HG03520 (cell line): Measurements from ENCODE around the gene FHOD3.

Source experiments
- ATAC-seq: cut with Tn5 transposase; IDR thresholded peaks from one replicate; pipeline ENCODE4 v1.9.1; 2021; ENCODE audit warnings: mild to moderate bottlenecking, moderate library complexity; ENCODE audit not compliant: unreplicated experiment

Gene FHOD3

DNA sequence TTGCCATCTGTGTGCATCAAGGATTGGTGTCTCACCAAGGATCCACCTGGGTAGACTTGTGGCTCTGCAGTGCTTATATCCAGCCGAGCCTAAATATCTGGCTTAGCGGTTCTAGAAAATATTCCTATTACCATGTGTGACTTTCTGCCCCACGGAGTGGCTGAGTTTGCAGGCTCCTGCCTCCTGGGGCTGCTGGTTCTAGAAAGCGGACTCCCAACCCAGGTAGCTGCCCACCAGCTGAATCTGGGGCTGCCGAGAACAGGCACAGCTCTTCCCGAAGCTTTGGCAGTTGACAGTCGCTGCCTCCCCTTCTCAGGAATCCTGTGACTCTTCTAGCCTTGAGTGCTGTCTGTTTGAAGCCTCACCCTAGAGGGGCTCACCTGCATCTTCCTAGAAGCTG, 426.7 kb downstream of the FHOD3 start:
- no peak for ATAC-seq

DNA sequence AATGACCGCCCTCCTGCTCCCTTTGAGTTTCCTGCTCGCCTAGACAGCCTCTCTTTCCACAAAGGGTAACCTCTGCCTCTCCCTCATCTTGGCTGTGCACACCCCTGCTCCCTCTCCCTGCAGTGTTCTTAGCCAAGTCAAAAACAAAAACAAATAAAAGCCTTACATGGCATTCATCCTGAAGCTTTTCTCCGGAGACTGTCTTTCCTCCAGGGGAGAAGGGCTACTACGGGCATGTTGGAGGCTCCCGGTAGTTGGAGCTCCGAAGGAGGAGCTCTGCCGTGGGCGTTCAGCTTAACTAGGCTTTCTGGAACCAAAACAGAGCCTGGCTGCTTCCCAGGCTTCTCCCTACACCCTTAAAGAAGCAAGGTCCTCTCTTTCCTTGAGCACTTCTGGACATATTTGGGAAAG, 427.1 kb downstream of the FHOD3 start:
- no peak for ATAC-seq

DNA sequence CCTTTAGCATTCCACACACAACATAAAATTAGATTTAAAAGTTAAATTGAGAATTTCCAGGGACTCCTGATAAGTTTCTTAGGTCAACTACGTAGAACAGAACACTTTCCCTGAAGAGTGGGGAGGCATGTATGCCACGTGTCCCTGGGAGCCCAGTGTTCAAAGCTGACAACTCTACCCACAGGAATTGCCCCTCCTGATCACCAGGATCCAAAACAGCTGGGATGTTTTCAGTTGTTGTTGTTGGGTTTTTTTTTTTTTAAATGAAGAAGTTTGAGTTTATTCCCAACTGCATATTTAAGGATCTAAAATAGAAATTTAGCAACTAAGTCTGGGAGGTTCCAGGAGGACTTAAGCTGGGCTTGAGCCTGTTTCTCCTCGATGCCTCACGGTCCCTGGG, 430.8 kb downstream of the FHOD3 start:
- no peak for ATAC-seq

DNA sequence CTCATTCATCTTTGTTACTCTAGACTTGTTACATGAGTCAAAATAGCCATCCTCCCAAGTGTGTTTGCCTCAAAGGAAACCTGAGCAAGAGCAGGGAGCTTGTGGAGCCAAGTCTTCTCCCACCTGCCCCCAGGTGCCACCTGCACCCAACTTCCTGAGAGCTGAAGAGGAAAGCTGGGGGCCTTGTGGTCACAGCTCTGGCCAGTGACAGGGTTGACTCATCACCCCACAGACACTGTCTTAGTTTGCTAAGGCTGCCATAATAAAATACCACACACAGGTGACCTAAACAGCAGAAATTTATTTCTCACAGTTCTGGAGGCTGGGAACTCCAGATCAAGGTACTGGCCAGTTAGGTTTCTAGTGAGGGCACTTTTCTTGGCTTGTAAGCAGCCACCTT, 431.7 kb downstream of the FHOD3 start:
- ATAC-seq = no peak

DNA sequence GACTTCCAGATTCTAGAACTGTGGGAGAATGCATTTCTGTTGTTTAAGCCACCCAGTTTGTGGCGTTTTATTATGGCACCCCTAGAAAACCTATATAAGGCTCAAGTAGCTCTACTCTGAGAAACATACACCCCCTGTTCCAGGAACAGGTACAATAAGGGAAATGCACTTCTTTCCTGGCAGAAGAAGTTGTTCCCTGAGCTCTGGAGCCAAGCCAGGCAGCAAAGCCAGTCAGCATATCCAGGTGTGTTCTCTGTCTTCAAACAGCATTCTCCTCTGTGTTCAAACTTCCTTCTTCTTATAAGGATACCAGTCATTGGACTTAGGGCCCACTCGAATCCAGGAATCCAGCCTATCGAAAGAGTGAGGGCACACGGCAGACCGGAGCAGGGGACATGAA, 434.8 kb downstream of the FHOD3 start:
- ATAC-seq = no peak

DNA sequence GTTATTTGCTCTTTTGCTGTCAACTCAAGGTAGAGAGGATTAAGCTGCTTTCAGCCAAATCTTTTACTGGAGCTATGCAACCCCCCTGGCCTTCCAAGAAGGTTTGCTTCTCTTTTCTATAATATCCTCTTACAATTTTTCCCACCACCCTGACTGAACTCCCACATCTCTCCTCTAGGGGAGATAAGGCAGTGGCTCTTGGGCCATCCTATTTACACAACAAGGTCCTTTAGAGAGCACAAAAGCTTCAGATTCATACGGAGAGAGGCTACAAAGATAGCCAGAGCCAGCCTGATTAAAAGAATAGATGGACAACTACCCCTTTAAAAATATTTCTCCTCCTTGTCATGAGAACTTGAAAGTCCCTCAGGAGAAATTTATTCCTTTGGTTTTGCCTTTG, 435.6 kb downstream of the FHOD3 start:
- no peak for ATAC-seq

DNA sequence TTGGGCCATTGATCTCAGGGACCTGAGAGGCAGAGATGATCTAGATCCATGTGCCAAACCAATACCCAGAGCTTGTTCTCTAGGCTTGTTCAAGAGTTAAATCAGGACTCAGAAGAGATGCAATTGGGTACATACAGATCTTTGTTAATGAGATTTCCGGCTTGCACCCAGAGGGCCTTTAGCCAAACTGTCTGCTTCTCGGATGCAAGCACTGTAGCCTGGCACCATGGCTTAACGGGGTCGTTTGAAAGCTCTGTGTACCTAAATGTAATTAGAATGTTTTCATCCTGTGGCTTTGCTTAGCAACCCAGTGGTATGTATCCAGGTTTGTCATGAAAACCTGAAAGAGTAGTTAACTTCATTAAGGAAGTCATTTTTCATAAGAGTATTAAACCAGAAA, 437.1 kb downstream of the FHOD3 start:
- no peak for ATAC-seq

DNA sequence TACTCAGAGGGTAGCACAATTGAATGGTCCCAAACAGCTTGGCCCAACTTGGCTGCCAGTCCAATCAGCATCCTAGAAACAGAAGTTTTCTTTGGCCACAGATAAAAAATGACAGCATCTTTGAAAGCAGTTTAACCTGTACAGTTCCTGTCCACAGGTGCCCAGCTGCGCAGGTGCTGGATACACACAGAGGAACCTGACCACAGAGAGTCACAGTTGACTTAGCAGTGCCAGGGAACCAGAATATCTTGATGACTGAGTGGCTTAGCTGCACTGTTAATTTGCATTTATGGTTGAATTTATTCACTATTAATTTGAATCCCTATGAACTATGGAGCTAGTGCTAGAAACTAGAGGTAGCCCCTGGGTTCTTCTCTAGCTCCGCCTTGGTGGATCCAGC, 437.6 kb downstream of the FHOD3 start:
- peak; percentile 68 for ATAC-seq

DNA sequence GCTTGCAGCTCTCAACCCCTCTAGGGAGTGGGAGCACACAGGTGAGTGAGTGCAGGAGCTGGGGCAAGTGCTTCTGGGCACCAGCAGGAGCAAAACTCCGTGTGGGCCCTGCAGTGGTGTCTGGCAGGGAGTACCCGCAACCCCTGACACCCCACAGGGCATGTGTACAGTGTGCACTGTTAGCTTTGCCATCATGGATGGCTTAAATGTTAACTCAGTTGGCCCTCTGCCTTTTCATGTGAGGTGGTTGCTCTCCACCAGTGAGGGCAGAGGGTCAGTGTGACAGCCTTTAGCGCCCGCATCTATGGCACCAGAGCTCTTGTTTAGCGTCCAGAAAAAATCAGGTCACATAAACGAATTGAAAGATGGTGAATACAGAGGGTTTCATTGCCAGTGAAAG, 438.6 kb downstream of the FHOD3 start:
- ATAC-seq = no peak

DNA sequence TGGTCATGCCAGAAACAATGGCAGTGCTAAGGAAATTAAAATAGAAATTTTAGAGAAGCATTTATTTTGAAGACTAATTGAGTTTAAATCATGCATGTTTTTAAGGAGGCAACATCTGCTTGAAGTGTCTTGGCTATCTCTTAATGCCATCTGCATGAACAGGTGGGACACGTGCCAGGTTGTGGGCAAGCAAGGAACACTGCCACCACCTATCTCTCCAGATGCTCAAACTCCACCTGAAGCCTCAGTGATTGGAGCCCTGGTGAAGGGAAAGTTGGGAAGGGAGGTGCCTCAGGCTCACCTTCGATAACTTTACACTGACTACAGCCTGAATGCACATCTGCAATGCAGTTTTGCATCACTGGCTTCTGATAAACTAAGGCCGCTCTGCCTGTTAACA, 439.8 kb downstream of the FHOD3 start:
- ATAC-seq = no peak

DNA sequence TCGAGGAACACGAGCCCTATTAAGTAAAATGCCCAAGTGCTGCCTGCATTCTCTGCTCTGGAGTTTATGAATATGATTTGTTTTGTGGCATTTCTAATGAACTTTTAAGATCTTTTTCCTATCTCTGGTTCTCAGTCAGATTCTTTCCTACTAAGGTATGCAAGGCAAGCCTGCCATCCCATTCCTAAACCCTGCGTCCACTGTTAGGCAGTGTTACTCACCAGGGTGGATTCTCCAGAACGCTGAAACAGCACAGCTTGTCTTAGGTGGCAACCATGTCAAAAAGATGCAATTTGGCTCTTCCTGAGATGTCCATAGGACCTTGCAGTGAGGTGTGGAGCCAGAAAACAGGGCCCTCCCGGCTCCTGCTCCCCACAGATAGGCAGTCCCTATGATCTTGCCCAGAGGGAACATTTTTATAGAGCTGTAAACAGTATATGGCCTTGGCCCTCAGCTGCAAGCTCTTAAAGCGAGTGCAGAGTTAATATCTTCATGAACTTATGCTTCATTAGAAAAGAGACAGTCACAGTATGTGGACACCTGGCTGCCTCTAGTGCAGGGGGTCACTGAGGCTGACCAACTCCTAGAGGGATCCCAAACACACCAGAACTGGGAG, 446.9 kb downstream of the FHOD3 start:
- no peak for ATAC-seq

DNA sequence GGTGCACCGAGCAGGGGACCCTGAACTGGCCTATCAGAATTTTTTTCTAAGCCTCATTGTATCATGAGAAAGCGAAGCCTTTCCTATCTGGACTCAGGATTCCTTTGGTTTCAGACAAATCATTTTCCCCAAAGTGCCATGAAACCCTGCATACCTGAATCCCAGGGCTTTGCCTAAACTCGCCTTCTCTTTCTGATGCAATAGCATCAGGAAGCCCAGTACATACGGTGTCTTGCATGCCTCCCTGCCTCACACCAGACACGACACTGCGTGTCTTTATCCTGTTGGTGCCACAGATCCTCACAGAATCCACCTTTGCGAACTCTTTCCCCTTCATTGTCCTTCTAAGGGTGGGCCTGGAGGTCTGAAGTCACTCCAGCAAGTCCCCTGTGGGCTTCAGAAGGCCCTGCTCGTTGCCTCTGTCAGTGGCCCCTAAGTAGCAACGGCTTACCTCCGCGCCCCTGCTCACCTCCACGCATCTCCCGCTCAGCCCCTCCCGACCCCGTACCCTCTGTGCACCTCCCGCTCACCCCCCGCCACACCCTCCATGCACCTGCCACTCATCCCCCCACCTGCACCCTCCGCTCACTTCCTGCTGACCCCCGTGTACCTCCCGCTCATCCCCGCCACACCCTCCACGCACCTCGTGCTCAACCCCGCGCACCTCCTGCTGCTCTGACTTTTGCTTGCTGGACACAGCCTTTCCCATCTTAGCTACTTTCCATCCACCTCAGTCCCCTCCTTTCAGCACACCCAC, 447.9 kb downstream of the FHOD3 start:
- ATAC-seq = no peak

DNA sequence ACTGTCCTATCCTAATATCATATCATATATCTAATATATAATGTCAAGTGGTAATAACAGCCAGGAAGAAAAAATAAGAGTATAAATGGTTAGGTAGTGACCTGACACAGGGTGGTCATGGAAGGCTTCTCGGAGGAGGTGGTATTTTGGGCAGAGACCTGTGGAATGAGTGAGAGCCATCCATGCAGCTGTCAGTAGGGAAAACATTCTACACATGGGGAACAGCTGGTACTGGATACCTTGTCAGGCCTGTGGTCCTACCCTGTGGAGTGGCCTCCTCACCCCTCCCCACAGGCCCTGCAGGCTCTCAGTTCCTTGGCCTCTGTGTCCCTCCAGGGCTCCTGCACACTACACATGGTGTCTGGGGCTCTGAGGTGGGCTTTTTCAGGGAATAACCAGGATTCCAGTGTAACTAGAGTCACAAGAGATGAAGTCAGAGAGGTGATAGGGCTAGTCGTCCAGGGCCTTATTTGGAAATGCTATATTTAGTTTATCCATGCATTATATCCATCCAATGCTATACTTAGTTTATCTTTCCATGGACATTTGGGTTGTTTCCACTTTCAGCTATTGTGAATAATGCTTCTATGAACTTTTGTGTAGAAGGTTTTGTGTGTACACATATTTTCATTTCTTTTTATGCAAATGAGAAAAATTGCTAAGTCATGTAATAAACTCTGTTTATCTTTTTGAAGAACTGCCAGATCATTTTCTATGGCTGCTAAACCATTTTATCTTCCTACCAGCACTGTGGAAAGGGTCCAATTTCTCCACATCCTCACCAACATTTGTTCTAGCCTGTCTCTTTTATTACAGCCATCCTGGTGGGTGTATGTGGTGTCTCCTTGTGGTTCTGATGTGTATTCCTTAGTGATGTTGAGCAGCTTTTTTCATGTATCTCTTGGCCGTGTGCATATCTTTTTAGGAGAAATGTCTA, 455.7 kb downstream of the FHOD3 start:
- ATAC-seq = no peak

DNA sequence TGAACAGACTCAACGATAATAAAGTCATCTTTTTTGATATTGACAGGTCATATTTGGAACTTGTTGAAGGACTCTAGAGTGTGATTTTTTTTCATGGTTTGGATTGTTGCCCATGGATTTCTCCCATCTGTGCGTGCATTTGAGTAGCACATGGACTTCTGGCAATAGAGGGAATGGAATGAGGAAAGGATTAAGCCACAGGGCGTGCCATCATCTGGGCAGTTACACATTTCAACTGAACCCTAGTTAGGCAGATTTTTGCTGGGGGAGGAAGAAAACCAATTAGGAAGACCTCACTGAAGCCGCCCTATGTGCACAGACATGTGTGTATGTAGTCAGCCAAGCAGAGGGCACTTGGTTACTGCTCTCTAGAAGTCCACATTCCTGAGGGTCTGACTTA, 458.7 kb downstream of the FHOD3 start:
- no peak for ATAC-seq

DNA sequence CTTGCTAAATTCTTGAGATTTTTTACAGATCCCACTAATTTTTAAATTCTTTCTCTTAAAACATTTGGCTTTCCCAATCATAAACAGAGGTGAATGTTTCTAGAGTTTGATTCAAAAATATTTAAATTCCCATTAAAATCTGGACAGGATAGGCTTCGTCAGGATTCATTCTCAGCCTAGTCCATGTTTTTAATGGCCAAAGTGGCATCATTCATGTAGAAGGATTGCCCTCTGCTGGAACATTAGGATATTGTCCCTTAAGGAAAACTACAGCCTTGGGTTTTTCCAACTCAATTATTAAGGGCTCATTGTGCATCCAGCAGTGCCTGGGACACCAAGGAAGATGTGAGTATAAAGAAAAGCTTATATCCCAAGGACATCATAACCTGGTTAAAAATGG, 459.6 kb downstream of the FHOD3 start:
- ATAC-seq = no peak

DNA sequence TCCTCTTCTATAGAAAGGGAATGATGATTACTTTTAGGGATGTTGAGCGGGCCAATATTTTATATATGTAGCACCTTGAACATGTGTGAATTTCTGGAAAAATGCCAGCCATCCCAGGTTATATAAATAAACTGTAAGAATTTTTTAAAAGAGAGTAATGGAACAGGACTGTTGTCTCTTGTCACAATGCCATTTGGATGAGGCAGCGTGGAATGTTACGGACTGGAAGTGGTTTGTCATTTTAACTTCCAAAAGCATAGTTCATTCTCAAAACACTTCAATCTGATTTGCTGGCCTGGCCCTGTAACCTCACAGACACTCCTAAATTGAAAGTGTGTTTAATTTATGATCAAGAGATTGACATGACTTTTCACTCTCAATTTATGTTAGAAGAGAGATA, 460.5 kb downstream of the FHOD3 start:
- ATAC-seq = no peak

DNA sequence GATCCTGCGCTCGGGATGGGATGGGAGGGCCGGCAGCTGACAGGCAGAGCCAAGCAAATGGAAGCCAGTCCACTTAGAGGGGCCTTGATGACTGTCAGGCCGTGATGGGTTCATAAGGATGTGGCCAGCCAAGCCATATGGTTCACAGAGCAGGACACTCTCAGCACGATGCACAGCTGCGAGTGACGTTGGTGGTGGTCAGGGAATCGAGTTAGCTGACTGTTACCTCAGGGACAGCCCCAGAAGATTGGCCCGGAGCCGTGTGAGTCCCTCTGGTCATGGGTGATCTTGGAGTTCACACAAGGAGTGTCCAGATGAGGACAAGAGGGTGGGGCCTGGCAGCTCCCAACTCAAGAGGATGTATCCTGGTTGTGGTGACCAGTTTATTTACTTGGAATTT, 461.1 kb downstream of the FHOD3 start:
- no peak for ATAC-seq

DNA sequence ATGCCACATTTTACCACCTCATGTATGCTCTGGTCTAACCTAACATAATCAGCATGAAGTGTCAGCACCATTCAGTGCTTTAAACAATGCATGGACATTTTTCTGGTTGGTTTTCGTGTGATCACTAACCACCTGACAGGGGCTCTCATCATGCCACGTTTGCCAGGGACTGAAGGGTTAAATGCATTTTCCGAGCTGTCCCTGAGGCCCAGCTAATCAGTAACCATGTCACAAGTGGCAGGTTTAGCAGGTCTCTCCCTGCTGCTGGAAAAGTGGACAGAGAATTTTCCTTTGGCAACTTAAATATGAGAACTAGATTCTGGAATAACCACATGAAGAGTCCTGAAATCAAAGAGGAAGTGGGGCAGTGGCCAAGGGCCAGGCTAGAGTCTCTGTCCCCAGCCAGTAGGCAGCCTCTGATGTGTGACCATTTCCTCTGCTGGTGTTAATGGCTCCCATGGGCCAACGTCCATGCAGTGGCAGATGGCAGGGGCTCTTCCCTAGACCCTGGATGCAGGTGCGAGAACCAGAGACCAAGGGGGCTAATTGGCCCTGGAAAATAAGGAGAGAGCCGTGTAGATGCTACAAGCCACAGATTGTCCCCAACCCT, 461.8 kb downstream of the FHOD3 start:
- no peak for ATAC-seq

DNA sequence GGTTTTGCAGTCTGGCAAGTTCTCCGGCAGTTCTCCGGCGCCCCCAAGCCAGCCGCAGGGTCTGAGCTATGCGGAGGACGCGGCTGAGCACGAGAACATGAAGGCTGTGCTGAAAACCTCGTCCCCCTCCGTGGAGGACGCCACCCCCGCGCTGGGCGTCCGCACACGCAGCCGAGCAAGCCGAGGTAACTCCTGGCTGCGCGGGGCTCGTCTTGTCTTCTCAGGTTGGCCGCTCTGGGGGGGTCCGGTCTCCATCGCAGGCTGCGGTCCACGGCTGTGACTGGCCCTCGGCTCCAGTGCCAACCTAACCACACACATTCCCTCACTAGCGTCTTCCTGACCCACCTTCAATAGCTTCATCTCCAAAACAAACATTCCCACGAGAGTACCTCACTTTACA, 463.1 kb downstream of the FHOD3 start:
- ATAC-seq = no peak

DNA sequence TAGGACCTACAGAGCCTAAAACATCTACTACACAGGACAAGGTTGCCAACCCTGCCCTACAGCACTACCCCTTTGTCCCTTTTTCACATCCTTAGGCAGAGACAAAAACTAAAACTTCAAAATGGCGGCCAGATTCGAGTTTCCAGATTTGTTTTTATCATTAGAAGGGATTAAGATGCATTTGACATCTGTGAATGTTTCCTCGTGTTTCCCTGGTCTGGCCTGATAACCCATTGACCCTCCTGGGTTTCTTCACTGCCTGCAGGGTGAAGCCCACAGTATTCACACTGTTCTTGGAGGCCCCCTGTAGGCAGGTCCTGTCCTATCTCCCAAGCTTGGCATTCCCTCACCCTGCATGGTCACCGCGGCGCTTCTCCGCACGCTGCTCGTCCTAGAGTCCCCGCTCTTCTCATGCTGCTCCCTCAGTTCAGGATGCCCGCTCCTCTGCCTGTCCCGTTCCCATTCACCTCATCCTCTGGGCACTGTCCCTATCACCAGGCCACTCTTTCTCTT, 463.7 kb downstream of the FHOD3 start:
- ATAC-seq = no peak

DNA sequence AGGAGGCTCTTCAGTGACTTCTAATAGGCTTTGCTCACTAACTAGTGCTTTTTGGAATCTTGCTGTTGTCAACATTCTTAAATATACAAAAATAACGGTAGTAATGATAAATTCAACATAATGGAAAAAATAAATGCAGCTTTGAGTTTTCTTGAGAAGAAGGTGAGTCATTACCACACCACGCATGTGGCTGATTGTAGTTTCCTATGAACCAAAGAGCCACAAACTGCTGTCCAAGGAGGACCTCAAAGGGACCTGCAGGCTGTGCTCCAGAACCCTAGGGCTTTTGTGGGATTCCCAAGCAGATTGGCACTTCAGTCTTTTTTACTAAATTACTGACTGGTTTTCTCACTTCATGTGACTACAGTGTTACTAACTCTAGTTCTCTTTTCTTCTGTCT, 464.6 kb downstream of the FHOD3 start:
- ATAC-seq = no peak
